22Rv1 (cell line): ENCODE measurements around the gene OSCAR.

Experiments
- CTCF ChIP-seq: fragments of 450-650 bp; IDR thresholded peaks from 2 replicates; pipeline ENCODE4 v1.5.1; 2017; ENCODE audit warnings: mild to moderate bottlenecking
- ZFX ChIP-seq: fragments of 450-650 bp; IDR thresholded peaks from 2 replicates; pipeline ENCODE4 v1.6.1; 2017; ENCODE audit warnings: antibody characterized with exemption, borderline replicate concordance

- TF ChIP-seq CTCF = no peak
- TF ChIP-seq ZFX = no peak
These were observed 54.8 kb downstream of the OSCAR start for GRCh38 chr19:54045771-54046170.
